CD4-positive, alpha-beta T cell (primary cell): ENCODE measurements around the gene WDFY4. TPM values are rescaled to one million over a fixed set of nuclear protein-coding genes. Genes with fewer than 3 reads are reported as not detected.

ENCODE experiments used
- ATAC-seq: fragments of 200-7000 bp; cut with Tn5 transposase; one replicate; pipeline ENCODE4 v1.10.0; 2022; ENCODE audit warnings: mild to moderate bottlenecking; ENCODE audit not compliant: poor library complexity
- CTCF ChIA-PET: fragments of 350-600 bp; sonication (Branson Sonifier 250); formaldehyde crosslinking; loops from one replicate; lab custom pipeline; 2021; ENCODE audit warnings: antibody characterized with exemption, inconsistent platforms; lab: Charles Lee
- POLR2A ChIA-PET: fragments of 350-600 bp; sonication (Branson Sonifier 250); formaldehyde crosslinking; loops from one replicate; lab custom pipeline; 2021; ENCODE audit warnings: antibody characterized with exemption, inconsistent platforms; lab: Charles Lee
- DNase-seq, 14 experiments: peaks; one replicate each; pipeline ENCODE4 v3.0.0-alpha.2; 2013 to 2020; ENCODE audit warnings: mixed read lengths in 2 of 14
- H3K27ac ChIP-seq, 2 donors: one replicate each; pipeline versions ENCODE4 v1.5.1 to v1.7.0; 2013; ENCODE audit warnings: low read length in 2 of 2, low read depth in 1 of 2, mild to moderate bottlenecking in 1 of 2
- H3K27me3 ChIP-seq, 2 experiments: 1 replicate in 1 of 2; 2 replicates in 1 of 2; pipeline versions ENCODE4 v1.6.1 to v1.7.0; 2013; ENCODE audit warnings: low read length in 2 of 2, control low read depth in 1 of 2, mild to moderate bottlenecking in 1 of 2, moderate library complexity in 1 of 2; ENCODE audit not compliant: insufficient read depth in 2 of 2, control insufficient read depth in 1 of 2
- H3K36me3 ChIP-seq: one replicate; pipeline ENCODE4 v1.6.1; 2013; ENCODE audit warnings: low read length, control low read depth; ENCODE audit not compliant: insufficient read depth
- H3K4me1 ChIP-seq: one replicate; pipeline ENCODE4 v1.6.1; 2013; ENCODE audit warnings: low read length, control low read depth; ENCODE audit not compliant: insufficient read depth
- H3K4me3 ChIP-seq: one replicate; pipeline ENCODE4 v1.5.1; 2013; ENCODE audit warnings: mild to moderate bottlenecking, low read length, moderate library complexity
- H3K9me3 ChIP-seq, 2 experiments: 1 replicate in 1 of 2; 2 replicates in 1 of 2; pipeline versions ENCODE4 v1.6.1 to v1.7.0; 2013; ENCODE audit warnings: low read length in 2 of 2, mild to moderate bottlenecking in 2 of 2, control low read depth in 1 of 2, moderate library complexity in 1 of 2; ENCODE audit not compliant: control insufficient read depth in 1 of 2, insufficient read depth in 1 of 2
- H3K27ac Mint-ChIP-seq: one replicate; pipeline ENCODE4 v1.8.0; 2020; ENCODE audit warnings: mixed read lengths
- H3K27me3 Mint-ChIP-seq: one replicate; pipeline ENCODE4 v1.8.0; 2021; ENCODE audit warnings: mixed read lengths
- H3K36me3 Mint-ChIP-seq: one replicate; pipeline ENCODE4 v1.8.0; 2021; ENCODE audit warnings: low read depth, mixed read lengths
- H3K4me1 Mint-ChIP-seq: one replicate; pipeline ENCODE4 v1.8.0; 2021; ENCODE audit warnings: low read depth, mixed read lengths
- H3K4me3 Mint-ChIP-seq: one replicate; pipeline ENCODE4 v1.8.0; 2020; ENCODE audit warnings: mild to moderate bottlenecking, mixed read lengths
- H3K9me3 Mint-ChIP-seq: one replicate; pipeline ENCODE4 v1.8.0; 2020; ENCODE audit warnings: mixed read lengths
- CTCF ChIP-seq: fragments of 200-600 bp; IDR thresholded peaks from one replicate; pipeline ENCODE4 v1.8.0; 2022; ENCODE audit warnings: antibody characterized with exemption, mild to moderate bottlenecking
- intact Hi-C, 2 experiments: fragments of 100-400 bp; cut with DNase I in 1 of 2; cut with micrococcal nuclease in 1 of 2; formaldehyde crosslinking; loops; one replicate each; pipeline versions ENCODE4 v1.15.1 to v1.9.0; 2023 to 2025; cut with DNase I, micrococcal nuclease
- total RNA-seq, 174 experiments: library from RNA in 2 of 174; stranded (reverse) in 2 of 174; gene quantifications; one replicate each; pipeline ENCODE4 v1.2.3 and lab custom pipeline; 2021 to 2026

The WDFY4 gene
- total RNA-seq, 2 experiments from 2014 or later = 1.3 to 2.5 TPM

- no peak for DNase-seq
- H3K27me3 Mint-ChIP-seq = peaks cover 13% of the 10 kb centered on the region
- Histone ChIP-seq H3K9me3 (peaks cover 0 to 13% of the 10 kb centered on the region in 2 experiments), H3K27me3 (no peaks in the 10 kb centered on the region), H3K4me3 (no peak overlapping the region), H3K4me1 (no peaks in the 10 kb centered on the region), H3K27ac (no peak overlapping the region), H3K36me3 (no peaks in the 10 kb centered on the region)
- no peaks in the 10 kb centered on the region for H3K36me3 Mint-ChIP-seq
- no peak overlapping the region for H3K27ac Mint-ChIP-seq
- no peak for TF ChIP-seq CTCF
- H3K4me1 Mint-ChIP-seq = no peaks in the 10 kb centered on the region
- H3K9me3 Mint-ChIP-seq = no peaks in the 10 kb centered on the region
- CTCF ChIA-PET = no interaction called here
- H3K4me3 Mint-ChIP-seq = no peak overlapping the region
- POLR2A ChIA-PET = no interaction called here
- no peak for ATAC-seq
- intact Hi-C loops = no loop called here
Observed at GRCh38 chr10:48672596-48673265, 11.9 kb upstream of the WDFY4 start.

DNA sequence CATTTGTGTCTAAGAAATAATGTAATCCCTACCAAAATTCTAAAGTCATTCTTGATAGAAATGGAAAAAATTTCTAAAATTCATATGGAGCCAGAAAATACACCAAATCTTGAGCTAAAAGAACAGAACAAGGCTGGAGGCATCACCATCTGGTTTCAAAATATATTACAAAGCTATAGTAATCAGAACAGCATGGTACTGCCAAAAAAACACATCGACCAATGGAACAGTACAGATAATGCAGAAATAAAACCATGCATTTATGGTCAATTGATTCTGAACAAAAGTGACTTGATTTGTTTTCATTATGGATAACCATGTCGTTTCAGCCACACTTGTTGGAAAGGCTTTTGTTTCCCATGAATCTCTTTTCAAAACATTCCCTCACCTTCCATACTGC, 7.0 kb upstream of the WDFY4 start:
- Histone ChIP-seq H3K4me3 (no peak overlapping the region), H3K9me3 (peaks cover 0 to under 1% of the 10 kb centered on the region in 2 experiments), H3K27ac (no peak overlapping the region), H3K36me3 (no peaks in the 10 kb centered on the region), H3K4me1 (no peaks in the 10 kb centered on the region), H3K27me3 (no peaks in the 10 kb centered on the region)
- no peak overlapping the region for H3K4me3 Mint-ChIP-seq
- H3K9me3 Mint-ChIP-seq = peaks cover 3% of the 10 kb centered on the region
- no peak overlapping the region for H3K27ac Mint-ChIP-seq
- no peaks in the 10 kb centered on the region for H3K4me1 Mint-ChIP-seq
- intact Hi-C loops = no loop called here
- DNase-seq (no peak), ATAC-seq (no peak)
- POLR2A ChIA-PET = no interaction called here
- no peaks in the 10 kb centered on the region for H3K36me3 Mint-ChIP-seq
- TF ChIP-seq CTCF = no peak
- CTCF ChIA-PET = no interaction called here
- peaks cover 12% of the 10 kb centered on the region for H3K27me3 Mint-ChIP-seq

GRCh38 chr10:48678041-48678440, 6.6 kb upstream of the WDFY4 start:
- H3K27ac ChIP-seq = no peak overlapping the region
- H3K4me1 ChIP-seq = no peaks in the 10 kb centered on the region
- ATAC-seq (no peak), DNase-seq (no peak)
- Mint-ChIP-seq H3K27me3 (peaks cover 8% of the 10 kb centered on the region), H3K36me3 (no peaks in the 10 kb centered on the region), H3K27ac (no peak overlapping the region), H3K9me3 (peaks cover 3% of the 10 kb centered on the region), H3K4me1 (no peaks in the 10 kb centered on the region), H3K4me3 (no peak overlapping the region)
- H3K4me3 ChIP-seq = no peak overlapping the region
- no peaks in the 10 kb centered on the region for H3K36me3 ChIP-seq
- intact Hi-C loops = no loop called here
- H3K9me3 ChIP-seq = no peaks in the 10 kb centered on the region
- CTCF ChIA-PET = no interaction called here
- TF ChIP-seq CTCF = no peak
- POLR2A ChIA-PET = no interaction called here
- no peaks in the 10 kb centered on the region for H3K27me3 ChIP-seq
